ENCODE results near the gene DNAI2.

DNAI2 gene

DNA sequence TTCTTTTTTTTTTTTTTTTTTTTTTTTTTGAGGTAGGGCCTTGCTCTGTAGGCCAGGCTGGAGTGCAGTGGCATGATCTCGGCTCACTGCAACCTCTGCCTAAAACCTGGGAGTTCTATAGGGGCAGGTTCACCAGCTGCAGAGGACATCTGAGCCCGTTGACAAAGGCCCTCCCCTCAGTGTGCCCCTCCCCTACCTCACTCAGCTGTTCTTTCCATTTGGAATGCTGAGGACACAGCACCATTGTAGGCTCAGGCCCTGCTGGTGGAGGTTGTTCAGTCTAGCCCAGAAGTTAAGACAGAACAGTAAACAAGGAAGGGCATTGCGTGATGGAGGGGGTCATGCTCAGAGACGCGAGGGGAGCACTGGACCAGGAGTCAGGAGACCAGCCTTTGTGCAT is 30.1 kb downstream of the DNAI2 start:
- no peak for ATAC-seq
- TF ChIP-seq ESRRG (CRISPR knock-in tag; IDR thresholded peaks at IDR 0.05) (no peak), ISL1 (CRISPR knock-in tag; IDR thresholded peaks at IDR 0.05) (no peak), PPARA (CRISPR knock-in tag; IDR thresholded peaks at IDR 0.05; ENCODE audit: borderline replicate concordance) (no peak), ZC3H10 (CRISPR knock-in tag; IDR thresholded peaks at IDR 0.05) (no peak), RARB (CRISPR knock-in tag; IDR thresholded peaks at IDR 0.05) (no peak), ZNF8 (CRISPR knock-in tag; IDR thresholded peaks at IDR 0.05) (no peak), ZNF70 (CRISPR knock-in tag; IDR thresholded peaks at IDR 0.05) (no peak), SNAI2 (CRISPR knock-in tag; IDR thresholded peaks at IDR 0.05) (no peak), GLIS3 (CRISPR knock-in tag; IDR thresholded peaks at IDR 0.05) (no peak), TCF4 (CRISPR knock-in tag; IDR thresholded peaks at IDR 0.05; ENCODE audit: borderline replicate concordance) (no peak), ARNTL (CRISPR knock-in tag; IDR thresholded peaks at IDR 0.05; ENCODE audit: borderline replicate concordance, low read depth) (no peak)
- TF ChIP-seq, protein P1, sequence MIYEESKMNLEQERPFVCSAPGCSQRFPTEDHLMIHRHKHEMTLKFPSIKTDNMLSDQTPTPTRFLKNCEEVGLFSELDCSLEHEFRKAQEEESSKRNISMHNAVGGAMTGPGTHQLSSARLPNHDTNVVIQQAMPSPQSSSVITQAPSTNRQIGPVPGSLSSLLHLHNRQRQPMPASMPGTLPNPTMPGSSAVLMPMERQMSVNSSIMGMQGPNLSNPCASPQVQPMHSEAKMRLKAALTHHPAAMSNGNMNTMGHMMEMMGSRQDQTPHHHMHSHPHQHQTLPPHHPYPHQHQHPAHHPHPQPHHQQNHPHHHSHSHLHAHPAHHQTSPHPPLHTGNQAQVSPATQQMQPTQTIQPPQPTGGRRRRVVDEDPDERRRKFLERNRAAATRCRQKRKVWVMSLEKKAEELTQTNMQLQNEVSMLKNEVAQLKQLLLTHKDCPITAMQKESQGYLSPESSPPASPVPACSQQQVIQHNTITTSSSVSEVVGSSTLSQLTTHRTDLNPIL (CRISPR knock-in tag; IDR thresholded peaks at IDR 0.05; ENCODE audit: low read depth), result no peak
- TF ChIP-seq, protein P2, sequence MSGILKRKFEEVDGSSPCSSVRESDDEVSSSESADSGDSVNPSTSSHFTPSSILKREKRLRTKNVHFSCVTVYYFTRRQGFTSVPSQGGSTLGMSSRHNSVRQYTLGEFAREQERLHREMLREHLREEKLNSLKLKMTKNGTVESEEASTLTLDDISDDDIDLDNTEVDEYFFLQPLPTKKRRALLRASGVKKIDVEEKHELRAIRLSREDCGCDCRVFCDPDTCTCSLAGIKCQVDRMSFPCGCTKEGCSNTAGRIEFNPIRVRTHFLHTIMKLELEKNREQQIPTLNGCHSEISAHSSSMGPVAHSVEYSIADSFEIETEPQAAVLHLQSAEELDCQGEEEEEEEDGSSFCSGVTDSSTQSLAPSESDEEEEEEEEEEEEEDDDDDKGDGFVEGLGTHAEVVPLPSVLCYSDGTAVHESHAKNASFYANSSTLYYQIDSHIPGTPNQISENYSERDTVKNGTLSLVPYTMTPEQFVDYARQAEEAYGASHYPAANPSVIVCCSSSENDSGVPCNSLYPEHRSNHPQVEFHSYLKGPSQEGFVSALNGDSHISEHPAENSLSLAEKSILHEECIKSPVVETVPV (CRISPR knock-in tag; IDR thresholded peaks at IDR 0.05), result no peak
- TF ChIP-seq, protein P3, sequence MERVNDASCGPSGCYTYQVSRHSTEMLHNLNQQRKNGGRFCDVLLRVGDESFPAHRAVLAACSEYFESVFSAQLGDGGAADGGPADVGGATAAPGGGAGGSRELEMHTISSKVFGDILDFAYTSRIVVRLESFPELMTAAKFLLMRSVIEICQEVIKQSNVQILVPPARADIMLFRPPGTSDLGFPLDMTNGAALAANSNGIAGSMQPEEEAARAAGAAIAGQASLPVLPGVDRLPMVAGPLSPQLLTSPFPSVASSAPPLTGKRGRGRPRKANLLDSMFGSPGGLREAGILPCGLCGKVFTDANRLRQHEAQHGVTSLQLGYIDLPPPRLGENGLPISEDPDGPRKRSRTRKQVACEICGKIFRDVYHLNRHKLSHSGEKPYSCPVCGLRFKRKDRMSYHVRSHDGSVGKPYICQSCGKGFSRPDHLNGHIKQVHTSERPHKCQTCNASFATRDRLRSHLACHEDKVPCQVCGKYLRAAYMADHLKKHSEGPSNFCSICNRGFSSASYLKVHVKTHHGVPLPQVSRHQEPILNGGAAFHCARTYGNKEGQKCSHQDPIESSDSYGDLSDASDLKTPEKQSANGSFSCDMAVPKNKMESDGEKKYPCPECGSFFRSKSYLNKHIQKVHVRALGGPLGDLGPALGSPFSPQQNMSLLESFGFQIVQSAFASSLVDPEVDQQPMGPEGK (CRISPR knock-in tag; IDR thresholded peaks at IDR 0.05; ENCODE audit: borderline replicate concordance), result no peak
- TF ChIP-seq, protein P4, sequence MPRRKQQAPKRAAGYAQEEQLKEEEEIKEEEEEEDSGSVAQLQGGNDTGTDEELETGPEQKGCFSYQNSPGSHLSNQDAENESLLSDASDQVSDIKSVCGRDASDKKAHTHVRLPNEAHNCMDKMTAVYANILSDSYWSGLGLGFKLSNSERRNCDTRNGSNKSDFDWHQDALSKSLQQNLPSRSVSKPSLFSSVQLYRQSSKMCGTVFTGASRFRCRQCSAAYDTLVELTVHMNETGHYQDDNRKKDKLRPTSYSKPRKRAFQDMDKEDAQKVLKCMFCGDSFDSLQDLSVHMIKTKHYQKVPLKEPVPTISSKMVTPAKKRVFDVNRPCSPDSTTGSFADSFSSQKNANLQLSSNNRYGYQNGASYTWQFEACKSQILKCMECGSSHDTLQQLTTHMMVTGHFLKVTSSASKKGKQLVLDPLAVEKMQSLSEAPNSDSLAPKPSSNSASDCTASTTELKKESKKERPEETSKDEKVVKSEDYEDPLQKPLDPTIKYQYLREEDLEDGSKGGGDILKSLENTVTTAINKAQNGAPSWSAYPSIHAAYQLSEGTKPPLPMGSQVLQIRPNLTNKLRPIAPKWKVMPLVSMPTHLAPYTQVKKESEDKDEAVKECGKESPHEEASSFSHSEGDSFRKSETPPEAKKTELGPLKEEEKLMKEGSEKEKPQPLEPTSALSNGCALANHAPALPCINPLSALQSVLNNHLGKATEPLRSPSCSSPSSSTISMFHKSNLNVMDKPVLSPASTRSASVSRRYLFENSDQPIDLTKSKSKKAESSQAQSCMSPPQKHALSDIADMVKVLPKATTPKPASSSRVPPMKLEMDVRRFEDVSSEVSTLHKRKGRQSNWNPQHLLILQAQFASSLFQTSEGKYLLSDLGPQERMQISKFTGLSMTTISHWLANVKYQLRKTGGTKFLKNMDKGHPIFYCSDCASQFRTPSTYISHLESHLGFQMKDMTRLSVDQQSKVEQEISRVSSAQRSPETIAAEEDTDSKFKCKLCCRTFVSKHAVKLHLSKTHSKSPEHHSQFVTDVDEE (CRISPR knock-in tag; IDR thresholded peaks at IDR 0.05), result no peak
- TF ChIP-seq, protein P5, sequence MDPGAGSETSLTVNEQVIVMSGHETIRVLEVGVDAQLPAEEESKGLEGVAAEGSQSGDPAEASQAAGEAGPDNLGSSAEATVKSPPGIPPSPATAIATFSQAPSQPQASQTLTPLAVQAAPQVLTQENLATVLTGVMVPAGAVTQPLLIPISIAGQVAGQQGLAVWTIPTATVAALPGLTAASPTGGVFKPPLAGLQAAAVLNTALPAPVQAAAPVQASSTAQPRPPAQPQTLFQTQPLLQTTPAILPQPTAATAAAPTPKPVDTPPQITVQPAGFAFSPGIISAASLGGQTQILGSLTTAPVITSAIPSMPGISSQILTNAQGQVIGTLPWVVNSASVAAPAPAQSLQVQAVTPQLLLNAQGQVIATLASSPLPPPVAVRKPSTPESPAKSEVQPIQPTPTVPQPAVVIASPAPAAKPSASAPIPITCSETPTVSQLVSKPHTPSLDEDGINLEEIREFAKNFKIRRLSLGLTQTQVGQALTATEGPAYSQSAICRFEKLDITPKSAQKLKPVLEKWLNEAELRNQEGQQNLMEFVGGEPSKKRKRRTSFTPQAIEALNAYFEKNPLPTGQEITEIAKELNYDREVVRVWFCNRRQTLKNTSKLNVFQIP (CRISPR knock-in tag; IDR thresholded peaks at IDR 0.05; ENCODE audit: borderline replicate concordance, low read depth), result no peak

DNA sequence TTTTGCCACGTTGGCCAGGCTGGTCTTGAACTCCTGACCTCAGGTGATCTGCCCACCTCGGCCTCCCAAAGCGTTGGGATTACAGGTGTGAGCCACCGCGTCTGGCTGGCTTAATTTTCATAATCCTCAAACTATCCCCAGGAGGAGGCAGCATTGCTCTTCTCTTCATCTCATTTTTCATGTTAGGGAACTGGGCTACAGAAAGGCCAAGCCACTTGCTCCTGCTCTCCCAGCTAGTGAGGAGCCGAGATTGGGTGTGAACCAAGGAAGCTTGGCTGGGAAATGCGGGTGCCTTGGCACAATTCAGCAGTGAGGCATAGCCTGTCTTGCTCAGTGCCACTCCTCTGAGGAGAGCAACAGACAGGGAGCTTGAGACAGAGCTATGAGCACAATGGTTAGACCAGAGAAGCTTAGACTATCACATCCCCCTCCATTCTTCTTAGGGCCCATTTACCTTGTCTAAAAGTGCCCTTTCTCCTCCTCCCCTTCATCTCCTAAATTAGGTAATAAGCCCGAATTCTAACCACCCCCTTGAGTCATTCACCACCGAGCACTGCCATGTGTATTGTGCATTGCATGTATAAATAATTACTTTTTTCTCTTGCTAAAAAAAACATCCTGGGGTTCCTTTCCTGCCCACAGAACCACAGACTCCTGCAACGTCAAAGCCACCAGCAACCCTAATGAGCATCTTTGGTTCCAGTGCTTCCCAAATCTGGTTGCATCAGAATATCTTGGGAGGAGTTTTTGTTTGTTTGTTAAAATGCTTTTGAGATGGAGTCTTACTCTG is 32.0 kb downstream of the DNAI2 start:
- ATAC-seq, result no peak
- TF ChIP-seq ARNTL (CRISPR knock-in tag; IDR thresholded peaks at IDR 0.05; ENCODE audit: borderline replicate concordance, low read depth) (no peak), RARB (CRISPR knock-in tag; IDR thresholded peaks at IDR 0.05) (no peak), ZNF70 (CRISPR knock-in tag; IDR thresholded peaks at IDR 0.05) (no peak), TCF4 (CRISPR knock-in tag; IDR thresholded peaks at IDR 0.05; ENCODE audit: borderline replicate concordance) (no peak), TOX (CRISPR knock-in tag; IDR thresholded peaks at IDR 0.05; ENCODE audit: borderline replicate concordance) (no peak), OSR1 (CRISPR knock-in tag; IDR thresholded peaks at IDR 0.05) (no peak), CSDC2 (CRISPR knock-in tag; IDR thresholded peaks at IDR 0.05) (no peak), ESRRG (CRISPR knock-in tag; IDR thresholded peaks at IDR 0.05) (no peak), ISL1 (CRISPR knock-in tag; IDR thresholded peaks at IDR 0.05) (no peak), GLIS3 (CRISPR knock-in tag; IDR thresholded peaks at IDR 0.05) (no peak), BACH2 (CRISPR knock-in tag; IDR thresholded peaks at IDR 0.05; ENCODE audit: borderline replicate concordance) (no peak)
- TF ChIP-seq, protein P5 (CRISPR knock-in tag; IDR thresholded peaks at IDR 0.05; ENCODE audit: borderline replicate concordance, low read depth), result no peak
- TF ChIP-seq, protein P3 (CRISPR knock-in tag; IDR thresholded peaks at IDR 0.05; ENCODE audit: borderline replicate concordance), result no peak
- TF ChIP-seq, protein P1 (CRISPR knock-in tag; IDR thresholded peaks at IDR 0.05; ENCODE audit: low read depth), result no peak

All from SK-N-SH treated with all-trans-retinoic acid at 6 μM for 48 hours (cell line).